ENCODE measurements around the gene NUP88.

The NUP88 gene

GRCh38 chr17:5354310-5354709, 65.2 kb downstream of the NUP88 start:
- DNase-seq, result no peak

GRCh38 chr17:5352681-5353289, 66.7 kb downstream of the NUP88 start:
- no peak for DNase-seq

GRCh38 chr17:5344914-5345313, 74.5 kb downstream of the NUP88 start:
- no peak for DNase-seq

Measured in EL (cell line).